Hepatocyte (in vitro differentiated cells): ENCODE data around the gene NIPAL4.

Experiments
- EZH2 ChIP-seq: fragments of 200-600 bp; sonication (generic); IDR thresholded peaks from 2 replicates; pipeline ENCODE4 v1.6.1; 2016; ENCODE audit warnings: antibody characterized with exemption, mild to moderate bottlenecking, borderline replicate concordance
- EZH2phosphoT487 ChIP-seq: fragments of 200-600 bp; sonication (generic); IDR thresholded peaks from one replicate; pipeline ENCODE4 v1.6.1; 2018; ENCODE audit warnings: antibody characterized with exemption, mild to moderate bottlenecking, low read depth, moderate library complexity; ENCODE audit not compliant: unreplicated experiment, severe bottlenecking
- TF ChIP-seq, protein P1 (sequence below): fragments of 200-600 bp; sonication (generic); IDR thresholded peaks from 2 replicates; pipeline ENCODE4 v1.5.1; 2016; ENCODE audit warnings: antibody characterized with exemption, mild to moderate bottlenecking; ENCODE audit not compliant: poor library complexity

DNA sequence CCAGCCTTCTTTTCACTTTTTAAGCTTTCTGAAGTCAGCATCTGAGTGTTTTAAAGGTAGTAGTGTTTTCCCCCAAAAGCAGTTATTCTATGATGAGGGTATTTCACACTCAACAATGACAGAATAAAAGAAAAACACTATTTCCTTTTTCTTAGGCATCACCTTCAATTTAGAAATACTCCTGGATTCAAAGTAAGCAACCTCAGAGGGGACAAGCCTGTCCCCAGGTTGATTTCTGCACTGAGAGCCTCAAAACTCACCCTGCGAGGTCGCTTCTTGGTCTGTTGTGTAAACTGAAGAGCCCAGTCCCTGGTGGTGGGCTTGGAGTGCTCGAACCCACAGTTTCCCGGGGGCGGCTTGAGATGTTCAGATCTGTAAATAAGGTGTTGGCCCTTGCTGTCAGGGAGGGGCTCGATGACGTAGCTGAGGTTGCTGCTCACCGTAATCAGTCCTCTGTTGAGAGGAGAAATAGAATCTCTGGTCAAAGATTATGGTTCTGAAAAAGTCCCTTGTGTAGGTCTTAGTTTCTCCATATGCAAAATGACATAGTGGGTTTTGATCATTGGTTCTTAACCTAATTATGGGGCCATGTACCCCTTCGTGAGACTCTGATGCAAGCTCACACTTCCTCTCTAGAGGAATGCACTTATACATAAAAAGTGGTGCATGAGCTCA is 59.7 kb downstream of the NIPAL4 start:
- TF ChIP-seq, protein P1, sequence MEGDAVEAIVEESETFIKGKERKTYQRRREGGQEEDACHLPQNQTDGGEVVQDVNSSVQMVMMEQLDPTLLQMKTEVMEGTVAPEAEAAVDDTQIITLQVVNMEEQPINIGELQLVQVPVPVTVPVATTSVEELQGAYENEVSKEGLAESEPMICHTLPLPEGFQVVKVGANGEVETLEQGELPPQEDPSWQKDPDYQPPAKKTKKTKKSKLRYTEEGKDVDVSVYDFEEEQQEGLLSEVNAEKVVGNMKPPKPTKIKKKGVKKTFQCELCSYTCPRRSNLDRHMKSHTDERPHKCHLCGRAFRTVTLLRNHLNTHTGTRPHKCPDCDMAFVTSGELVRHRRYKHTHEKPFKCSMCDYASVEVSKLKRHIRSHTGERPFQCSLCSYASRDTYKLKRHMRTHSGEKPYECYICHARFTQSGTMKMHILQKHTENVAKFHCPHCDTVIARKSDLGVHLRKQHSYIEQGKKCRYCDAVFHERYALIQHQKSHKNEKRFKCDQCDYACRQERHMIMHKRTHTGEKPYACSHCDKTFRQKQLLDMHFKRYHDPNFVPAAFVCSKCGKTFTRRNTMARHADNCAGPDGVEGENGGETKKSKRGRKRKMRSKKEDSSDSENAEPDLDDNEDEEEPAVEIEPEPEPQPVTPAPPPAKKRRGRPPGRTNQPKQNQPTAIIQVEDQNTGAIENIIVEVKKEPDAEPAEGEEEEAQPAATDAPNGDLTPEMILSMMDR, result no peak
- no peak for TF ChIP-seq EZH2phosphoT487
- no peak for TF ChIP-seq EZH2
